KBM-7 (cell line): Measurements from ENCODE around the gene VSTM2L.
"Not testable (repeated sequence)": the region's sequence is repeated elsewhere in the genome, so short reads cannot be mapped to it uniquely, and the experiment has no call there.

Source experiments
- DNase-seq: peaks from one replicate; pipeline ENCODE4 v3.0.0-alpha.2; 2015
- in situ Hi-C: fragments of 300-500 bp; cut with MboI; formaldehyde crosslinking; loops from 2 replicates; pipeline ENCODE4 v1.14.3; 2020; ENCODE audit warnings: low sequenced_read_pairs, low pct_unique_long_range_greater_than_20kb, mixed read lengths

VSTM2L gene, protein sequence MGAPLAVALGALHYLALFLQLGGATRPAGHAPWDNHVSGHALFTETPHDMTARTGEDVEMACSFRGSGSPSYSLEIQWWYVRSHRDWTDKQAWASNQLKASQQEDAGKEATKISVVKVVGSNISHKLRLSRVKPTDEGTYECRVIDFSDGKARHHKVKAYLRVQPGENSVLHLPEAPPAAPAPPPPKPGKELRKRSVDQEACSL

DNA sequence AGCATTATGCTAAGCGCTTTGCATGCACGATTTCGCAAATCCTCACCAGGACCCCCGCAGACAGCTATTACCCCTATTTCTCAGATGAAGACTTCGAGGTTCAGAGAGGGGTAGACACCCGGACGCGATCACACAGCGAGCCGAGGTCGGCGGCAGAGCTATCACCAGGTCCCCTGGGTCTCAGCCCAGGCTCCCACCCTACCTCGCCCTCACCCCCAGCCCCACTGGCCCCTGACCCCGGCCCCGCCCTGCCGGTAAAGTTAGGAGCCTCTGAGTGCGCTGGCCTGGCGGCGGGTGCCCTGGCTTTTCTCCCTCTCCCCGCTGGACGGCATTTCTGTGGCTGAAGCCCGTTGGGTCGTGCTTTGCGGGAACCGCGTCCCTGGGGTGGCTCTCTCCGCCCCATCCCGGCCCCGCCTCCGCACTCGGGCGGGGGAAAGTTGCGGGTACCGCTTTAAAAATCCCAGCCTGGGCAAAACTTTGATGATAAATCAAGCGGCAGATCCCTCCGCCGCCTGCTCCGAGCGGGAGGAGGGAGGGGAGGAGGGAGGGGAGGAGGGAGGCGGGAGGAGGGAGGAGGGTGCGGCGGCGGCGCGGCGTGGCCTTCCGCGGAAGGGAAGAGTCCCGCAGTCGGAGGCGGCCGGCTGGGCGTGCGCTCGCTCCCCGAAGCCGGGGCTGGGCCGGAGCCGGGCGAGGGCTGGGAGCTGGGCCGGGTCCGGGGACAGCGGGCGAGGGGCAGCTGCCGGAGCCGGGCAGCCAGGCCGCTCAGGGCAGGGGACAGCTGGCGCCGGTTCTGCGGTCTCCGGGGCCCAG, at the start of gene VSTM2L:
Gene VSTM2L, plus strand, starts transcription at position 624 of the 810 bp plus-strand sequence. CDS start 224 bp downstream, outside the sequence.
- DNase-seq: peak; percentile 30
- in situ Hi-C loops: no loop called here

DNA sequence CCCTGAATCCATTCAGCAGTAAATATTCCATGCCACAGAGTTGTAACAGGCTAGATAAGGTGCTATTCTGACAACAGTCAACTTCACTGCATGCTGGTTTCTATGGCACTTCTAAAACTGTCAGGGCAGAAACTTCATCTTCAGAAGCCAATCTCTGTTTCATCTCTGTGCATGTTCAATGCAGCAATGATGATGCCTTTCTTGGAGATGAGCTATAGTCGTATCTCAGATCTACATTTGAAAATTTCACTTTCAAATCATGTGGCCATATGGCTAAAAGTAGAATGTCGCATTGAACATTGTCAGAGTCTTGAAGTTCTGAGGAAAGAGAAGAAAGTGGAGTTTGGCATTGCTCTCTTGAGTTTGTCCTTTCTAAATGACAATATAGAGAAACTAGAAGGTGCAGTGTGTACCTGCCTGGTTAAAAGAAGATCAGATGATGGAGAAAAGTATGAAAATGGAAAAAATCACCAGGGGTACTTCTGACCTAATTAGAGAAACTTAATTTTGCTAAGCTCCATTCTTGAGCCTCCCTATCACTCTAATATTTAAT, 49.0 kb upstream of the VSTM2L start:
- in situ Hi-C loops: no loop called here
- no peak for DNase-seq

DNA sequence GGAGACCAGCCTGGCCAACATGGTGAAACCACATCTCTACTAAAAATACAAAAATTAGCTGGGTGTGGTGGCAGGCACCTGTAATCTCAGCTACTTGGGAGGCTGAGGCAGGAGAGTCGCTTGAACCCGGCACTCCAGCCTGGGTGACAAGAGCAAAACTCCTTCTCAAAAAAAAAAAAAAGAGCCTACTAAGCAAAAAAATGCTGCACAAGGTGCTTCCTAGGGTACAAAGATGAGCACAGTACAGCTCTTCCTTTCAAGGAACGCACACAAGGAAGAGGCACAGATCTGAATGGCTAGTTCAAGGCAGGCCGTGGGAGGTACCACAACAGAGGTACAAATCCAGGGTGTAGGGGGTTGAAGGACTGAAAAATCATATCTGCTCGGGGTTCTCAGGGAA, 46.9 kb upstream of the VSTM2L start:
- in situ Hi-C loops, DNase-seq: not testable (repeated sequence)

DNA sequence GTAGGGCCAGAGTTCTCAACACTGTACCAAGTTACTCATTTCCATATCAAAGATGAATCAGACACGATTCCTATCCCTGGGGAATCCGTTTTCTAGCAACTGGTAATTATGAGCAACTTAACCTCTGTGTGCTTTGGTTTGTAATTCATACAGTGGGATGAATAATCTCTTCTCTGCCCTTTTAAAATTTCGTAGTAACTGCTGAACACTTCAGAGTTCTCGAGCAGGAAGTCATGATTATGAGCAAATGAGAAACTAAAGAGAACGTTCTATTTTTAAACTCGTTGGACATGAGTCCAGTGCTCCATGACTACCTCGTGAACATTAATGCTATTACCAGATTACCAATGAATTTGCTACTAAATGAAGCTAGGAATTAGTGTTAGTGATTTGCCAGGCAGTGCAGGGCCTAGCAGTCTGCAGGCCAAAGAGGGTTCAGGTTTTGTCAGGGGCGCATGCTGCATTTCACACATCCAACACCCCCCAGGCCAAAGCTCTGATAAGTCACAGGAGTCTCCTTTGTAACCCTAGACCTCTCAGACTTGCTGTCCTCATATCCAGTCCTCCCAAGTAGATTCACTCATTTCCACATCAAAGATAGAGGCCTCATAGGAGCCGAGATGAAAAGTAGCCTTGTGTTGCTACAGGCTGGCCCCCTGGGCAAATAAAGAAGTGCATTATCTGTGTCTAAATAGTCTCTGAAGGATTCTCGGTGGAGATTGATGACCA, 45.8 kb upstream of the VSTM2L start:
- in situ Hi-C loops: no loop called here
- no peak for DNase-seq

DNA sequence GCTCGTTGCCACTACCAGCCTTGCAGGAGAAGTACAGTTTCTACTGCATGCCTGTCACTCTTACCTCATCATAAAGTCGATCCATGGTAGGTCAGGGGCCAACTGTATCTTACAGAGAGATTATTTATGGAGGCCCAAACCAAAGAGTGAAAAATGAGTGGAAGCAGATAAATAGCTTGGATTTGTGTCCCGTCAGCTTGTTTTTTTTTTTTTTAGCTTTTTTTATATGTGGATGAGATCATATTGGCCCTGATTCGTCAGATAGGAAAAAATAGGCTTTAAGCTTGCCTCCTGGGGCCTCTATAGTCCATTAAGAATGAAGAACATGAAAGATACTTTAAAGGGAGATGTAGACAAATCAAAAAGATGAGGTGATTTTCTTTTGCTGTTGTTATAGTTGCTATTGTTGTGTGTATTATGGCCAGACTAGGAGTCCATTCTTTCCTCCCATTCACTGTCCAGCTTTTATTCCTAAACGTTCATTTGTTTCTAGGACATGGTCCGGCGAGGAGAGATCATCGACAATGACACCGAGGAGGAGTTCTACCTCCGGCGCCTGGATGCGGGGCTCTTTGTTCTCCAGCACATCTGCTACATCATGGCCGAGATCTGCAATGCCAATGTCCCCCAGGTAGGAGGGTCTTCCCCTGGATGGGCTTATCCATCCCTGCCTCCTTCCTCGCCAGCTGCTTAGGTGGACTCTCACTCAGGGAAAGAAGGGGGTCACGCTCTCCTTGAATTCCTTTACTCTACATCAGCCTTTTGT, 43.3 kb upstream of the VSTM2L start:
- in situ Hi-C loops: no loop called here
- DNase-seq: no peak

DNA sequence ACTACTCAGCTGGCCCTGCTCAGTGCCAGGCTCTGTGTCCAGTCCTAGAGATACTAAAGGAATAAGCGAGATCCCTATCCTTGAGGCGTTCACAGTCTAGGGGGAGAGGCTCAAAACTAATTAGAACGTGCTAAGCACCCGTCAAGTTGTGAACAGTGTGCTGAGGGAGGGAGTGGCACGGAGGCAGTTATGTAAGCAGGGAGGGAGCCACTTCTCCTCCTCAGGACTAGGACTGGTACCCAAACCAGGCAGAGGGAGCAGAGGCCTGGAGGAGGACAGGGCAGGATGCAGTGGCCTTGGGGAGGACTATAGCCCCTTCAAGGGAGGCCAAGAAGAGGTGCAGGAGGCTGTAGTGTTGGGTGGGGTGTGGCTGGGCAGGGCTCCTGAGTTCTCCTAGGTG, 39.6 kb upstream of the VSTM2L start:
- in situ Hi-C loops: no loop called here
- no peak for DNase-seq

DNA sequence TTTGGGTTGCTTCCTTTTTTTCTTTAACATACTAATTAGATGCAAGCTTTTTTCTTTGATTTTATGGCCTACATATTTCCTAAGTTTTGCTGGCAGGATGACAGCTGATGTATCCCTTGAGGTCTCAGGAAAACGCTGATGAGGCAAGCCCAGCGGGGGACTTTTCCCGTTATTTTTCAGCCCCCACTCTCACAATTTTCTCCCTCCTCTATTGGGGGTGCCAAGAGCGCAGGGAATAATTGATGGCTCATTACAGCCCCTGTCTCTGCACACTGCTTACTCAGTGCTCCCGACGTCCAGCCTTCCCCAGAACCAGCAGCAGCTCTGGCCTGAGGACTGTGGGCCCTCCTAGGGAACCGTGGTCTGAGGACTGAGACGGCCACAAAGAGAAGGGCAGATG, 38.6 kb upstream of the VSTM2L start:
- in situ Hi-C loops: no loop called here
- no peak for DNase-seq

DNA sequence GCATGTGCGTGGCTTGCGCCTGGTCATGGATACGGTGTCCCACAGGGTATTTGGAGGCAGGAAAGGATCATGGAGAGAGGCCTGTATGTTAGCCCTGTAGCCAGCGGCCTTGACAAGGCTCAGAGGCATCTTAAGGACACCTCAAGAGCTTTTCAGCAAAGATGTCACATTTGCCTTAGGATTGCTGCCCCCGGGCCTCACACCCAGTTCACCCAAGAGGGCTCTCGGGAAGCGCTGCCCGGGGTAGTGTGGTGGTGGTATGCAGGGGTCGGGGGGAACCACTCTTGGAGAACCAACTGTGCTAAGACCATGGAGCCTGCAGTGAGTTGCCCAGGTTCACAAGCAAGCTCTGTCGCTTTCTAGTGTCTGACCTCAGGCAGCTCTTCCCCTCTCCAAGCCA, 36.9 kb upstream of the VSTM2L start:
- DNase-seq: no peak
- in situ Hi-C loops: no loop called here

DNA sequence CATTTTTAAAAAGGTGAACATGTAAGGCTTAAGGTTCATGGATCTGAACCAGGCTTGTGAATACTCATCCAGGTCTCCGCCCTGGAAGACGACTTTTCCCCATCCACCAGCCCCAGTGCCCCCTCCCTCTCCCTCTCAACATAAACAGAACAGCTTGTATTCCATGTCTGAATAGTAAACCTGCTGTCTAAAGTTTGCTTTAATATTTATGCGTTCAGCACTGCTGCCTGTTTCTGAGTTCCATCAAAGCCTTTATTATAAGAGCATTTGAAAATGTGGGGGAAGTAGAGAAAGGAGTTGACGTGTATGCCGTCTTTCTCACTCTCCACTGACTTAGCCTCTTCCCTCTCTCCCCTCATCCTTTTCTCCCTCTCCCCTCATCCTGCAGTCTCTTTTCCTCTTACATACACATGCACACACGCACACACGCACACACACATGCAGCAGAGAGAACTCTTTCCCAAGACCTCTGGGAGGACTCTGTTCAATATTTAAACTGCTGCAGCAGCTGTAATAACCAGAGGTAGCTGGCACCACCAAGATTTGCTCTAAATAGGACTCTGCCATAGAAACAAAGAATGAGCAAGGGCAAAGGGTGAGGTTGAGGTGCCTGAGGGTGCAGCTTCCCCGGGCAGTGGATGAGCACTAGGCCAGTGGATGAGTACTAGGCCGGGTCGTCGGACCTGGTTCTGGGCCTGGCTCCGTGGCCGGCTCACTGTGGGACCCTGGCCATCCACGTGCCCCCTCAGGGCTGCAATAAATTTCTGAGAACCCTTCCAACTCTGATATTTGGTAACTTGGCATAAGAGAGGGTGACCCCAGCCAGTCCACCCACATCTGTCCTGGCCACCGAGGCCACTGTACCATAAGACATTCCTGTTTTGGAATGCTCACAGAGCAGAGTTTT, 35.4 kb upstream of the VSTM2L start:
- no peak for DNase-seq
- in situ Hi-C loops: no loop called here

DNA sequence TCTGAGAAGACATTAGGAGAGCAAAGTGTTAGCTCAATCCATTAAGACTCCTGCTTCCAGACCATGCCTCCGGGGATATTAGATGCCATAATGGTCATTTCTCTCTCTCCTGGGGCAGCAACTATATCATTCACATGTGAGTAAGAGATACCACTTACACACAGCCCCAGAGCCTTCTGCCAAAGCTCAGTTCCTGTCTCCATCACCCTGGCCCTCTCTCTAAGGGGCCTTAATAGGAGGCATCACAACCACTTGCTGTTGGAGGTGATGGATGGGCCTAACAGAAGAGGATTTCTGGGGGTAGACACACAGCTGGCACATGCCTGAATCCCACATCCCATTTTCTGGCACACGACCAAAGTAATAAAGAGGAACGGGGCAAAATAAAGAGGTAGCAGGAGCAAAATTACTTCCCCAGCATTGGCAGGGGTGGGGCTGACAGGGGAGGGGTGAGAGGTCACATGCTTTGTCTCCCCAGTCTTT, 34.0 kb upstream of the VSTM2L start:
- no peak for DNase-seq
- in situ Hi-C loops: no loop called here

DNA sequence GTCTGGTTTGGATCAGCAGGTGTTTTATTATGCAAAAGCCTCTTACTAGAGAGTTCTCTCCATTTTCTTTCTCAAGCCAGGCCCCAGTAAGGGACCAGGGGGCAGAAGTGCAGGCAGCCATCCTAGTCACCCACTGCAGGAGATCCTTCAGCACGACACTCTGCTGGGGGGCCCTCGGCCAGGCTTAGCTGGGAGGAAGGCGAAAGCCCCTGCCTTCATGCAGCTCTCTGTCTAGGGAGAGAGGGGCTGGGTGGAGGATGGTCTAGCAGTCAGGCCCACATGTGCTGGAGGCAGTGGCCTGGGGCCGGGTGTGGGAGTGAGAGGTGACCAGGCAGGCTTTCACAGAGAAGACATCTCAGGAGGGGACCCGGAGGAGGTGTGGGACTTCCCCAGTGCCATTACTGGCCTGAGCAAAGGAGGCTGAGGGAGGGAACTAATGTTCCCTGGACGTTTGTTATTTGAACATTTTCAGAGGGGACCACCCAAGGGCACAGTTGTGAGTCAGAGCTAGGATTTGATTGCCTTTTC, 33.5 kb upstream of the VSTM2L start:
- no peak for DNase-seq
- in situ Hi-C loops: no loop called here

DNA sequence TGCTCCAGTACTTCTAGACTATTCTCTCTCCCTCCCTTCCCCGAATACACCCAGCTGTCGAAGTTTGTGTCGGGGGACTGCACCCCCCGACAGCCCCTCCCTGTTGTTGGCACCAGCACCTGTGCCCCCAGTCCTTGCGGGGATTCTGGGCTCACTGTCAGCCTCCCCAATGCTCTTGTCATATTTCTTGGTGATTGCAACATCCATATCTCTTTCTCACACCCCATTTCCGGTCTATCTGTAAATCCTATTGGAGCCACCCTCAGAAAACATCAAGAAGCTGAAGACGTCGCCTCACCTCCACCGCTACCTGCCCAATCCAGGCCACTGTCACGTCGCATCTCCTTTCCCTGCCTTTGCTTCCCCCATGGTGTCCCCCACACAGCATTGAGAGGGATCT, 32.6 kb upstream of the VSTM2L start:
- in situ Hi-C loops: no loop called here
- DNase-seq: no peak

DNA sequence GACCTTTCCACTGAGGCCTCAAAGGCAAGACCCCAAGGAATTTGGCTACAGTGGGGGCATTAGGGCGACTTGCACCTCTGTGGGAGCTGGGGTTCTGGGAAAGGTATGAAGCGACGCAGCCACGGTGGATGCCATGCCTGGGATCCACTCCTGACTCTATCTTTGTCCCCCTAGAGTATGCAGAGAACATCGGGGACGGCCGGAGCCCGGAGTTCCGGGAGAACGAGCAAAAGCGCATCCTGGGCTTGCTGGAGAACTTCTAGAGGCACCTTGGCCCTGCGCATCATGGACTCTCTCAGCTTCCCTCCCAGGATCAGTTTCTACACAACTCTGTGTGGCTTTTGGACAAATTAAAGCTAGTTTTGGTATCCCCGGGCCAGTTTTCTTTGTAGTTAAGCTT, 31.2 kb upstream of the VSTM2L start:
- in situ Hi-C loops: no loop called here
- no peak for DNase-seq

DNA sequence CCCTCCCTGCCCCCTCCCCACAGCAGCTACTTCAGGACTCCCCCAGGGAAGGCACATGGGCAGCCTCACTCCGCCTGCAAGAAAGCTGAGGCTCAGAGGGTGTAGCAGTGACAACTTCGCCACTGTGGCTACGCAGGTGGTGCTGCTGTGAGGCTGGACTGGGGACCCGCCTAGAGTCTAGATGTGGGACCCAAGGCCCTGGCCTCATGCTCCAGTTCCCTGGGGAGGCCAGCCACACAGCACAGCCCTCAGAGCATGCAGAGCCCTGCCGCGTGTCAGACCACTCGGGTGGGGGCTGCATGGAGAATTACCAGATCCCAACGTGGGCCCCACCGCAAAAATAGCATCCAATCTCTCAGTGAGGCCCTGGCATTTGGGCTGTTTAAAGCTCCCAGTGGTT, 30.8 kb upstream of the VSTM2L start:
- no peak for DNase-seq
- in situ Hi-C loops: no loop called here

DNA sequence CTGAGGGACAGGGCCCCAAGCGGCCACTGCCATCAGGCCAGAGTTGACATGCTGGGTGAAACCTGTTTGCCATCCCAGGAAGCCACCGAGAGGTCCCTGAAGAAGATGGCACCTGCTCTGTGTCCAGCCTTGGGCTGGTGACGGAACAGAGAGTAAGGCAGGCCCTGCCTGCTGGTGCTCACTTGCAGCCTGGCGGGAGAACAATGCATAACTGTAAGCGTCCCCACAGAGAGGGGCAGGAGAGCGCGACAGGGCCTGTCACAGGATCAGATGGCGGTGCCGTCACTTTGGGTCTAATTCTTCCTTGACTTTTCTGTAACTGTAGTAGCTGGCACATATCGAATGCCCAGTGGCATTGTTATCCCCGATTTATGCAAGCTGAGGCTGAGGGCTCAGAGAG, 29.0 kb upstream of the VSTM2L start:
- in situ Hi-C loops: no loop called here
- no peak for DNase-seq

DNA sequence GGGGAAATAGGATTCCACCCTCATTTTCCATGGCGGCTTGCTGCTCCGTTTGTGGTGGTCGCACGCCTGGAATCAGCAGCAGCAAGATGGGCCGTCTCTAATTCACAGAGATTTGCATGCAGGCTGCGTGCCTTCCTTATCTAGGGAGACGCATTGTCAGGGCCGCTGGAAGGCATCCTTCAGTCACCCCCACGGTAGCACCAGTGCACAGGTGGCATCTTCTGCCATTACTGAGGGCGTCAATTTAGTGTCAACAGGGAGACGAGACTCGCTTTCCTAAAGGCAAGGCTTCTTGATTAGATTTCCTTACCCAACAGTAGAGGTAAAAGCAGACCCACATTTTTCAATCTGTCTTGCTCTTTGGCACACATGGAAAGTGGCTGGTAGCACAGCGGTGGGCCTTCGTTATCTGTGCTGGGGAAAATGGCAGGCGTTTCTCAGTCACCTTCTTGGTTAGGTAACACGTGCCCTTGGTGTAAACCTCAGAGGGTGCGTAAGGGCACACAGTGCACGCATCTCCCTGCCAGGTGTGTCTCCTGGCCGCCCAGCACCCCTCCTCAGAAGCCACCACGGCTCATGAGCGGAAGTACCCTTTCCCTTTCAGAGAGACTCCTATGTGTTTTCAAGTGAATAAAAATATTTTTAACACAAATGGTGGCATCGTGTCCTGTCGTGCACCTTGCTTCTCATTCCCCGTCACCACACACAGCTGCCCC, 27.3 kb upstream of the VSTM2L start:
- in situ Hi-C loops: no loop called here
- no peak for DNase-seq

DNA sequence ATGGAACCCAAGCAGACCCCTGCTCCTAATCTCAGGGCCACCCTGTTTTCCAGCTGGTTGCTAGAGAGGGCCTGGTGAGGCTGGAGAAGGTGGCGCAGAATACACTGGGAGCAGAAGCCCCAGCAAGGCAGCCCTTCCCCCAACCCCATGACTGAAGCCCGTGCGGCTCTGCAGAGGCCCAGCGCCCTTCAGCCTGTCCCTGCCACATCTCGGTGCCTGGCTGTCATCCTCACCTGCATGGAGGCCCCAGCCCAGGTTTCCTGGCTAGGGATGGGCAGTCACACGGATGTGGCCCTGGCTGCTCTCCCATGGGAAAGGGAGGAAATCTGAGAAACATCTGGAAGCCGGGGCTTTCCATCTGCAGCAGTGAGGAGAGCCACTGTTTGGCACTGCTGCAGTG, 26.1 kb upstream of the VSTM2L start:
- no peak for DNase-seq
- in situ Hi-C loops: no loop called here
